Activated naive CD4-positive, alpha-beta T cell treated with anti-CD3 and anti-CD28 coated beads, Interleukin-2, amount 50 U/mL, for 72 hours (primary cell): ENCODE measurements around the gene LIPC. TPM values are rescaled to one million over a fixed set of nuclear protein-coding genes. Genes with fewer than 3 reads are reported as not detected.
A peak's percentile ranks its signal among the peaks of the same experiment; 100 is the strongest.

Experiments
- ATAC-seq, 2 donors: fragments of 150-1000 bp; cut with Tn5 transposase; 2 replicates each; pipeline ENCODE4 v1.10.0; 2021; ENCODE audit warnings: mild to moderate bottlenecking in 2 of 2, moderate library complexity in 2 of 2
- DNase-seq, 2 donors: peaks; one replicate each; pipeline ENCODE4 v3.0.0; 2021 to 2022; ENCODE audit warnings: low spot score in 2 of 2
- H3K27ac Mint-ChIP-seq, 2 donors: one replicate each; pipeline ENCODE4 v1.8.0; 2022; ENCODE audit warnings: mild to moderate bottlenecking in 2 of 2, mixed read lengths in 2 of 2
- H3K36me3 Mint-ChIP-seq, 2 donors: one replicate each; pipeline ENCODE4 v1.8.0; 2022; ENCODE audit warnings: mixed read lengths in 2 of 2
- H3K9me3 Mint-ChIP-seq, 2 donors: one replicate each; pipeline ENCODE4 v1.8.0; 2022; ENCODE audit warnings: mixed read lengths in 2 of 2
- total RNA-seq, 2 donors: library from RNA; stranded (reverse); gene quantifications; one replicate each; pipeline ENCODE4 v1.2.3, GENCODE V29; 2022

Gene LIPC
- total RNA-seq, 2 donors from 2014 or later: 0.64 to 0.98 TPM

DNA sequence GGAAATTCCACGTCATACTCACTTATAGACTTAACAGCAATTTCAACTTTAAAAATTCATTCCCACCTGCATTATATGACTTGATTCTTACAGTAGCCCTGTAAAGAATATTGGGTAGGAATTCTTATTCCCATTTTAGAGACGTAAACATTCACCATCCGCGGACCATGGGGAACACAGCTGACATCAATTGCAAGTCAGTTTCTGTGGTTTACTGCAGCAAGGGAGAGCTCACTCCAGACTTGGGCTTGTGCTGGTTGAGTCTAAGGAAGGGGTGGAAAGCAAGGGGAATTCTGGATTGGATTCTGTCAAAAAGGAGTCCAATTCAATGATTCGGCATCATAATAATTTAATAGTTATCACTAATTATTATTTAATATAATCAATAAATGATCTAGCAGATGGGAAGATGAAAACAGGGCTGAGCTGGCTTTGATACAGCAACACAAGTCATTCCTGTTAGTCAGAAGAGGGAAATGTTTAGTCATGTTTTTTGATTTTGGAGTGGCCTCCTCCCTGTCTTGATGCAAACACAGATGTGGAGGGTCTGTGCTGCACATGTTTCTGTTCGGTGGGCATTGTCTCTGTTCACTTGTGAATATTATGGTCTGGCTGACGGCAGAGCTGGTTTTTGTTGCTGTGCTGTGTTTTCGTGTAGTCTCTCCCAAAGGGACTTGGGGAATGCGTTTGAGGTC lies 9.7 kb downstream of the LIPC start:
- H3K36me3 Mint-ChIP-seq: no peaks in the 10 kb centered on the region
- peak in 1 of 2 donors; percentile 40 for ATAC-seq
- no peak overlapping the region for H3K27ac Mint-ChIP-seq

DNA sequence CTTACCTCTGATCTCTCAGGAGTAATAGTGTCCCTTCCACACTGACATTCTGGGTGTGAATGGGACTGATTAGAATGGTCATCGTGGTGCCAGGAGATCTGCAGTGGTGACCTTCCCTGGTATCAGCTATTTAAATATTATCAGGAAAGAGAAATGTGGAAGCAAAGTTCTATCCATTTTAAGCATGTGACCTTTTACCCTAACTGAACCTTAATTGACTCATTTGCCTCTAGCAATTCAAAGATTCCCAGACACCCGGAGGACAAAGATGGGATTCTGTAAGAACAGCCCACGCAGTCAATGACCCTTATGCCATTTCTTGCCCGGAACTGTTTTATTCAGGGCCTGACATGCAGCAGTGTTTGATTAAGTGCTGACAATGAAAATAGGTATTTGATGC lies 10.3 kb downstream of the LIPC start:
- Mint-ChIP-seq H3K36me3 (no peaks in the 10 kb centered on the region), H3K27ac (no peak overlapping the region), H3K9me3 (no peaks in the 10 kb centered on the region)
- ATAC-seq: no peak
- DNase-seq: no peak

More for the DNA sequence above, 9.7 kb downstream of the LIPC start:
- no peak for DNase-seq
- H3K9me3 Mint-ChIP-seq: no peaks in the 10 kb centered on the region

GRCh38 chr15:58443308-58443707 lies 11.5 kb downstream of the LIPC start:
- H3K9me3 Mint-ChIP-seq: no peaks in the 10 kb centered on the region
- DNase-seq: no peak
- no peak for ATAC-seq
- H3K27ac Mint-ChIP-seq: peak overlapping the region in 1 of 2 donors; percentile 55
- H3K36me3 Mint-ChIP-seq: no peaks in the 10 kb centered on the region

DNA sequence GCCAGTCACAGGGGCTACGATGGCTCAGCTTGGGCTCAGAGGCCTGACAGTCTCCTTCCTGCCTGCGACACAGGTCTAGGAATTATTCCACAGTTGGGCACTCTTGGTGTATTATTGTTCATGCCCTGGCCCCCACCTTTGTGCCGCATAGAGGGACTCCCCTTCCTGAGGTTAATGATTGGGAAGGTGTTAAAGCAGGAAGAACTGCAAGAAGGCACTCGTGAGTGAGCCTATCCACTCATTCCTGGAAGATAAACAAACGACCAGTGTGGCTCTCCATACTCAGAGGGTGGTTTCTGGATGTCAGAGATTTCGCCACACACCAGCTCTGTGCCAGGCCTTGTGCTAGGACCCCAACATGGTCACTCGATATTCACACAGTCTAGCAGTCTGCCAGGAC lies 12.3 kb downstream of the LIPC start:
- Mint-ChIP-seq H3K27ac (peak overlapping the region in 1 of 2 donors; percentile 55), H3K36me3 (no peaks in the 10 kb centered on the region), H3K9me3 (no peaks in the 10 kb centered on the region)
- ATAC-seq: no peak
- DNase-seq: no peak

DNA sequence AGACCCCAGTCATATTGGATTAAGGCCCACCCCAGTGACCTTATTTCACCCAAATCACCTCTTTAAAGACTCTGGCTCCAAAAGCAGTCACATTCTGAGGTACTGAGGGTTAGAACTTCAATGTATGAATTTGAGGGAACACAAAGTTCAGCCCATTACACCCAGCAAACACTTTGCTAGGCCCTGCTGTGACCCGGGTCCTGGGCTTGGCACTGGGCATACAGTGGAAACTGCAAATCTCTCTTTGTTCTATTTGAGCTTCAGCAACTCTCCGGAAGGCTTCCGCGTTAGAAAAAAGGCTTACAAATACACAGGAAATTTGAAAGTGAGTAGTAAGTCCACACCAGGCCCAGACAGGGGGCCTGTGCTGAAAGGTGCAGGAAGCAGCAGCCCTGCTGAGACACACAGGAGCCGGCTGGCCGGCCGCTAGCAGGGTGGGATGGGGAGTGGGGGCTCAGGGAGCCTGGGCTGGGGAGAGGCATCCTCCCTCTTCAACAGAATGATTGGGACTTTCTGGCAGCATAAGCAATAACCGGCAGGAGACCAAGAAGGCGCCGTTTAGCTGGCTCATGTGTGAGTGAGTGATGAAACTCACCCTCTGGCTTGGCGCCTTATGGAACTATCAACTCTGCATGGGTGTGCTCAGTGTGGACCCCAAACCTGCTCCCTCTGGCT lies 13.0 kb downstream of the LIPC start:
- Mint-ChIP-seq H3K9me3 (no peaks in the 10 kb centered on the region), H3K36me3 (no peaks in the 10 kb centered on the region), H3K27ac (peak overlapping the region; percentile 55 to 65)
- ATAC-seq (no peak), DNase-seq (no peak)

DNA sequence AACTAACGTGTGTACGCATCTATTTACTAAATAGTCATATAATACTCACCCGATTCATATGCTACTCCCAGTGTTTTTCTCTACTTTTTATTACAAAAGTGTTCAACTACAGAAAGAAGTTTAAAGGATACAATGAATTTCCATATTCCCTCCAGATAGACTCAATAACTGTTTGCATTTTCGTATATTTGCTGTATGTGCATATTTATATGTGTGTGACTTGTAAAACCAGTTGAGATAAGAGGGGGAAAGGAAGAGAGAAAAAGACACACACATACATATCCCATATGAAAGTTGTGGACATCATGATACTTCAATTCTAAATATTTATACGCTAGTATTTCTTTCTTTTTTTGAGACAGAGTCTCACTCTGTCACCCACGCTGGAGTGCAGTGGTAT lies 14.1 kb downstream of the LIPC start:
- H3K36me3 Mint-ChIP-seq: no peaks in the 10 kb centered on the region
- H3K27ac Mint-ChIP-seq: no peak overlapping the region
- ATAC-seq: no peak
- no peak for DNase-seq
- H3K9me3 Mint-ChIP-seq: no peaks in the 10 kb centered on the region

GRCh38 chr15:58446521-58446920 lies 14.7 kb downstream of the LIPC start:
- no peak for ATAC-seq
- H3K9me3 Mint-ChIP-seq: no peaks in the 10 kb centered on the region
- H3K36me3 Mint-ChIP-seq: no peaks in the 10 kb centered on the region
- no peak overlapping the region for H3K27ac Mint-ChIP-seq
- no peak for DNase-seq

- H3K36me3 Mint-ChIP-seq: no peaks in the 10 kb centered on the region
- no peak for DNase-seq
- no peaks in the 10 kb centered on the region for H3K9me3 Mint-ChIP-seq
- H3K27ac Mint-ChIP-seq: no peak overlapping the region
- peak; percentile 48 to 57 for ATAC-seq
Observed at GRCh38 chr15:58447271-58448010, 15.7 kb downstream of the LIPC start.

- DNase-seq (no peak), ATAC-seq (no peak)
- Mint-ChIP-seq H3K27ac (peak overlapping the region in 1 of 2 donors; percentile 85), H3K36me3 (peaks cover 0 to 6% of the 10 kb centered on the region in 2 donors), H3K9me3 (no peaks in the 10 kb centered on the region)
Observed at GRCh38 chr15:58448331-58448730, 16.5 kb downstream of the LIPC start.

DNA sequence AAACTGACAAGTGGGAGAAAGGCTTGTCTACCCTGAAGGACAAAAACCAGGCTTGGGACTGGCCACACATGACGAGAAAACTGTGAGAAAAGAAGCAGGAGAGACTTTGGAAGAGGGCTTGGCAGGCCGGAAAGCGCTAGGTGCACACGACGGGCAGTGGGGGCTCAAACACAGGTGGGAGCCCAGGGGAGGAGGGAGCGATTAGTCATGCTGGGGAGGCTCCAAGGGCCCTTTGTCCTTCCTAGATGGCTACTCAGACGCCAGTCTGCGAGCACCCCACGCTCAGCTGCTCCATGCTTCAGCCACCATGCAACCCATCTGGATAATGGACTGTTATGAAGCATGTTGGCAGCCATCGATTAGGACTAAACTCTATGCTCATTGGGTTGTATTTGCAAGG lies 17.1 kb downstream of the LIPC start:
- no peak for DNase-seq
- H3K9me3 Mint-ChIP-seq: no peaks in the 10 kb centered on the region
- no peak overlapping the region for H3K27ac Mint-ChIP-seq
- ATAC-seq: no peak
- H3K36me3 Mint-ChIP-seq: peaks cover 0 to 10% of the 10 kb centered on the region in 2 donors

DNA sequence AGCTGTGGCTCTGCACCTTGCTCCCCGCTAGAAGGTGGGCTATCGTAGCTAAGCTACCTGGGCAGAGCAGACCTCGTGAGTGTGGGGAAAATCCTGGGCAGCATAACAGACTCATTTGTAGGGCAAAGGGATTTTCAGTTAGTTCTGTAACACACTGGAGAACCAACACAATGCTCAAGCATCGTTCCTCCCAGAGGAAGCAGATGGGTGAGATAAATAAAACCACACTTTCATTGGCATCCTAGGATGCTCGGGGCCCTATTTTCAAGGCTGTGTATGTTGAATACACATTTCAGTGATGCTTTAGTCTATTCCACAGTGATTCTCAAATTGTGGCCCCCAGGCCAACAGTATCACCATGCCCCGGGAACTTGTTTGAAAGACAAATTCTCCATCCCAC lies 20.0 kb downstream of the LIPC start:
- no peaks in the 10 kb centered on the region for H3K9me3 Mint-ChIP-seq
- ATAC-seq (no peak), DNase-seq (no peak)
- peaks cover 0 to 10% of the 10 kb centered on the region in 2 donors for H3K36me3 Mint-ChIP-seq
- no peak overlapping the region for H3K27ac Mint-ChIP-seq

DNA sequence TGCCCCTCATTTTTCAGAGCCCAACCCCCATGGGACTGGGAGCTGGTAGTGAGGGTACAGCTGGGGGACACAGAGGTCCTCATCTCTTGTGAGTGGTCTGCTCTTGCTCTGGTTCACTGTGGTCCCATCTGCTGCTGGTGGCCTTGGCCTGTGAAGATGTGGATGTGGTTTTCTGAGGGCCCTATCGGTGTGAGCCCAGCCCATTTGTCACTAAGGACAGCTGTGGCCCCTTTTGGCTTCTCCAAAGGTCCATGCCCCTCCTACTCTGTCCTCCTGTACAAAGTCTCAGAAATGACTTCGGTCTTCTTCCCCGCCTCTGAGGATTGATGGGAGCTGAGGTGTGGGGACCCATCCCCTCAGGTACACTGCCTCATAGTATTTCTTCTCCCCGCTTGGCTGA lies 21.0 kb downstream of the LIPC start:
- Mint-ChIP-seq H3K36me3 (peaks cover 0 to 10% of the 10 kb centered on the region in 2 donors), H3K9me3 (no peaks in the 10 kb centered on the region), H3K27ac (peak overlapping the region in 1 of 2 donors; percentile 60)
- DNase-seq (no peak), ATAC-seq (no peak)

DNA sequence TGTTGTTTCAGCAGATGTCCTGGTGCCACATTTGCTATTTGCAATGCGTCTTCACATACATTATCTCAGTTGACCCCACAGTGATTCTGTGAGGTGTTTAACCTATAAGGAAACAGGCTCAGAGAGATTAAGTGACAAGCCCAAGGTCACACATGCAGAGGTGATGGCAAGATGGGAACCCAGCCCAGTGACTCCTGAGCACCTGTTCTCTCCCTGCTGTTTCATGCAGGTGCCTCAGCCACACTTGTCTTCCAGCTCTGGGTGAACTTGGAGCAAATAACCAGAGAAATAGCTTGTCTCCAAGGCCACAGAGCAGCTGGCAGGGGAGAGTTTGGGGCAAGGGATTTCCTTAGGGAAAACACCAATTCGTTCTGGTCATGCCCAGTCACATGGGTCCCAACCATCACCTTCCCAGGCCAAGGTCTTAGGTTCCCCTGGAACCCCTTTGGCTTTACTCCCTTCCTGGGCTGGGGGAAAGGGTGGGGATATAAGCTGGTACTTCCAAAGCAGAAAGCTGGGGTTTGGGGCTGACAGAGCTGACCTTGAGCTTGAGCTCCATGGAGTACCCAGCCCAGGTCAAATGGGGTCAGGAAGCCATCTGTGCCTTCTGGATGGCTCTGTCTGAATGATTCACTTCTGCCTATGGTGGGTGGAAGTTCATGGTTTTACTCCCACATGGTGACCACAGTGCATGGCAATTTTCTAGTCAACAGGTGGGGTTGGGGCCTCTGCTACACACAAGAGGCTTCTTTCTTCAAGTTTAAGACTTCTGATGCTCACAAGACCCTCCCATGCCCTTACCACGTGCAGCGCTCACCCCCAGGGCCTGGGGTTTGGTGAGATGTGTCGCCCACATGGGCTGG lies 22.4 kb downstream of the LIPC start:
- Mint-ChIP-seq H3K27ac (peak overlapping the region; percentile 60 to 86), H3K9me3 (no peaks in the 10 kb centered on the region), H3K36me3 (peaks cover 0 to 10% of the 10 kb centered on the region in 2 donors)
- DNase-seq (peak; percentile 60 to 65), ATAC-seq (peak; percentile 81 to 86)

- ATAC-seq (no peak), DNase-seq (no peak)
- peak overlapping the region; percentile 60 to 86 for H3K27ac Mint-ChIP-seq
- H3K36me3 Mint-ChIP-seq: peaks cover 0 to 10% of the 10 kb centered on the region in 2 donors
- H3K9me3 Mint-ChIP-seq: no peaks in the 10 kb centered on the region
Observed at GRCh38 chr15:58454950-58455401, 23.2 kb downstream of the LIPC start.

DNA sequence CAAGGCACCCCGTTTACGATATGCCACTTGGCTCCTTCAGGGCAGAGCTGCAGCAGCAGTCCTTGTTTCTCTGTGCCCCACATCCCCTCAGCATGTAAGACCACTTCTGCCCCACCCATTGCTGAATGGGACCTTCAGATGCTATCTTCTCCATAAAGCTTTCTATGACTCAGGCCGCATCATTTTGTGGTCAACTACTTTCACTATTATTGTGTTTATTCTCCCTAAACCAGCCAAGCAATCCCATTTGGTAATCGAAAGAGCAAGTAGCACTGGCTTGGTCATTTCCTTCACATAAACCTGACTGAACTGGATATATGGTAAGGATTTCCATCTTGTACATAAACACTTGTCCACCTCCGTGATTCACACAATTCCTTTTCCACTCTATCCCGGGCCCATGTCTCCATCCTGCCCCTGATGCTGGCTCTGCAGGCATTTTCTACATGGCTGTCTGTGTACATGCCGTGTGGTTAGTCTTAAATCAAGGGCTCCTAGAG lies 25.7 kb downstream of the LIPC start:
- Mint-ChIP-seq H3K36me3 (peaks cover 0 to 10% of the 10 kb centered on the region in 2 donors), H3K9me3 (no peaks in the 10 kb centered on the region), H3K27ac (peak overlapping the region; percentile 18 to 68)
- peak in 1 of 2 donors; percentile 37 for DNase-seq
- peak; percentile 71 to 84 for ATAC-seq

DNA sequence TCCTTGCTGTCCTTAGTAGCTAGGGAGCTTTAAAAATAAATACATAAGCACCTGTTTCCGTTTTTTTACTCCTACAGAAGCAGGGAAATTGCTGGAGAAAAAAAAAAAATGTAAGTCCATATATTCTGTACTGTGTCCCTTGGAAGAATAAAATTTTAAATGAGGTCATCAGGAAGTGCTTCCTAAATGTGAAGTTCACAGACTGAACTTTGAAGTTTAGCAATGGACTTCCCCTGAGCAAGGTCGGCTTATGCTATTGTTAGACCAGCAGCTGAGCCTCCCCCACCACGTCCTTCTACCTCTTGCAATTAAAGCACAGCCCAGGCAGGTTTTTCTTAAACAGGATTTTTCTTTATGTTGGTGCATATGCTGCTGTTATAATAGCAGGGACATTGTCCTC lies 26.3 kb downstream of the LIPC start:
- Mint-ChIP-seq H3K27ac (peak overlapping the region in 1 of 2 donors; percentile 18), H3K9me3 (no peaks in the 10 kb centered on the region), H3K36me3 (peaks cover 0 to 6% of the 10 kb centered on the region in 2 donors)
- ATAC-seq (no peak), DNase-seq (no peak)
